OCI-LY1 (cell line): ENCODE data around the gene TGFBRAP1.

Source experiments
- H2AFZ ChIP-seq: fragments of 200-600 bp; sonication (generic), shearing (Covaris generic); 2 replicates; pipeline ENCODE4 v1.6.0; 2014; ENCODE audit warnings: antibody characterized with exemption, mild to moderate bottlenecking, low read length
- H3F3A ChIP-seq: fragments of 200-600 bp; sonication (generic), shearing (Covaris generic); 2 replicates; pipeline ENCODE4 v1.6.0; 2014; ENCODE audit warnings: mild to moderate bottlenecking, antibody characterized with exemption, low read length, moderate library complexity; ENCODE audit not compliant: insufficient read depth
- H3K27ac ChIP-seq: fragments of 200-600 bp; sonication (generic); 2 replicates; pipeline ENCODE4 v1.5.1; 2014; ENCODE audit warnings: low read length, mixed run types, mild to moderate bottlenecking, low read depth; ENCODE audit not compliant: poor library complexity, severe bottlenecking
- H3K27me3 ChIP-seq: fragments of 200-600 bp; sonication (generic); 2 replicates; pipeline ENCODE4 v1.6.0; 2014; ENCODE audit warnings: antibody characterized with exemption, mild to moderate bottlenecking, low read length, moderate library complexity; ENCODE audit not compliant: insufficient read depth
- H3K36me3 ChIP-seq: fragments of 200-600 bp; sonication (generic); 2 replicates; pipeline ENCODE4 v1.6.1; 2014; ENCODE audit warnings: mild to moderate bottlenecking, antibody characterized with exemption, low read length, moderate library complexity, mixed read lengths; ENCODE audit not compliant: insufficient read depth
- H3K4me1 ChIP-seq: fragments of 200-600 bp; sonication (generic); 2 replicates; pipeline ENCODE4 v1.5.1; 2014; ENCODE audit warnings: mild to moderate bottlenecking, low read length, moderate library complexity; ENCODE audit not compliant: insufficient read depth, severe bottlenecking
- H3K4me2 ChIP-seq: fragments of 200-600 bp; sonication (generic), shearing (Covaris generic); 2 replicates; pipeline ENCODE4 v1.6.1; 2014; ENCODE audit warnings: low read length
- H3K4me3 ChIP-seq: fragments of 200-600 bp; sonication (generic); 2 replicates; pipeline ENCODE4 v1.5.1; 2014; ENCODE audit warnings: low read length, low read depth, mild to moderate bottlenecking, mixed read lengths; ENCODE audit not compliant: poor library complexity, severe bottlenecking
- H3K79me2 ChIP-seq: fragments of 200-600 bp; shearing (Covaris generic); 2 replicates; pipeline ENCODE4 v1.6.1; 2016; ENCODE audit warnings: mixed run types, low read length, mixed read lengths; ENCODE audit not compliant: insufficient read depth
- H3K9ac ChIP-seq: fragments of 200-600 bp; sonication (generic), shearing (Covaris generic); 2 replicates; pipeline ENCODE4 v1.6.1; 2014; ENCODE audit warnings: mild to moderate bottlenecking, low read length, mixed read lengths
- H3K9me2 ChIP-seq: fragments of 200-600 bp; sonication (generic), shearing (Covaris generic); 2 replicates; pipeline ENCODE4 v1.6.1; 2014; ENCODE audit warnings: low read depth, mild to moderate bottlenecking, low read length, mixed read lengths
- H3K9me3 ChIP-seq: fragments of 200-600 bp; shearing (Covaris generic); 2 replicates; pipeline ENCODE4 v1.6.1; 2014; ENCODE audit warnings: low read length, mixed read lengths
- H4K20me1 ChIP-seq: fragments of 200-600 bp; sonication (generic), shearing (Covaris generic); 2 replicates; pipeline ENCODE4 v1.6.0; 2016; ENCODE audit warnings: mild to moderate bottlenecking, low read length; ENCODE audit not compliant: insufficient read depth
- EZH2 ChIP-seq: fragments of 200-600 bp; sonication (generic), shearing (Covaris generic); IDR thresholded peaks from 2 replicates; pipeline ENCODE4 v1.8.0; 2017; ENCODE audit warnings: borderline replicate concordance, mixed run types, mild to moderate bottlenecking, antibody characterized with exemption, low read length, moderate library complexity, mixed read lengths
- TF ChIP-seq, protein P1 (sequence below): fragments of 200-600 bp; sonication (generic), shearing (Covaris generic); IDR thresholded peaks from 2 replicates; pipeline ENCODE4 v1.5.1; 2017; ENCODE audit warnings: mild to moderate bottlenecking, antibody characterized with exemption, low read length, moderate library complexity, mixed read lengths

Gene TGFBRAP1

DNA sequence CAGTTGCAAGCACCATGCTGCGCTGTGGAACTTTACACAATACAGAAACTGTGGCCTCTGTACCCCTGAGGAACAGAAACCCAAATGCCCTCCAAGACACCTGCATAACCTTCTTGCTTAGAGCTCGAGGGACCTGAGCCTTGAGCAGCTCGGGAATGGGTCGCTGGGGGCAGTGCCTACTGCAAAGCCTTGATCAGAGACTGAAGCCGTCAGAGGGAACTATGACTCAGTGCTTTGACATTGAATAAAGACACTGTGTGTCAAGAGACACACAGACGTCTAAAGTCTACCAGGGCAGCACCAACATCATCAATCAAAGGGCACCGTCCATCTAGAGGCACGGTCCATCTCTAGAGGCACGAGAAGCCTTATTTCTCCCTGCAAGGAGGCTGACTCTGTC is 57.4 kb downstream of the TGFBRAP1 start:
- Histone ChIP-seq H2AFZ (no peak overlapping the region), H3K9me3 (no peaks in the 10 kb centered on the region), H3K36me3 (peaks cover 97% of the 10 kb centered on the region), H3K27ac (no peak overlapping the region), H3K79me2 (no peaks in the 10 kb centered on the region), H3K4me3 (no peak overlapping the region), H3K4me1 (no peaks in the 10 kb centered on the region), H4K20me1 (no peaks in the 10 kb centered on the region), H3K9ac (no peak overlapping the region), H3K9me2 (no peaks in the 10 kb centered on the region), H3K27me3 (no peaks in the 10 kb centered on the region), H3F3A (no peaks in the 10 kb centered on the region), H3K4me2 (no peak overlapping the region)
- TF ChIP-seq, protein P1, sequence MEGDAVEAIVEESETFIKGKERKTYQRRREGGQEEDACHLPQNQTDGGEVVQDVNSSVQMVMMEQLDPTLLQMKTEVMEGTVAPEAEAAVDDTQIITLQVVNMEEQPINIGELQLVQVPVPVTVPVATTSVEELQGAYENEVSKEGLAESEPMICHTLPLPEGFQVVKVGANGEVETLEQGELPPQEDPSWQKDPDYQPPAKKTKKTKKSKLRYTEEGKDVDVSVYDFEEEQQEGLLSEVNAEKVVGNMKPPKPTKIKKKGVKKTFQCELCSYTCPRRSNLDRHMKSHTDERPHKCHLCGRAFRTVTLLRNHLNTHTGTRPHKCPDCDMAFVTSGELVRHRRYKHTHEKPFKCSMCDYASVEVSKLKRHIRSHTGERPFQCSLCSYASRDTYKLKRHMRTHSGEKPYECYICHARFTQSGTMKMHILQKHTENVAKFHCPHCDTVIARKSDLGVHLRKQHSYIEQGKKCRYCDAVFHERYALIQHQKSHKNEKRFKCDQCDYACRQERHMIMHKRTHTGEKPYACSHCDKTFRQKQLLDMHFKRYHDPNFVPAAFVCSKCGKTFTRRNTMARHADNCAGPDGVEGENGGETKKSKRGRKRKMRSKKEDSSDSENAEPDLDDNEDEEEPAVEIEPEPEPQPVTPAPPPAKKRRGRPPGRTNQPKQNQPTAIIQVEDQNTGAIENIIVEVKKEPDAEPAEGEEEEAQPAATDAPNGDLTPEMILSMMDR, result no peak
- TF ChIP-seq EZH2, result no peak

DNA sequence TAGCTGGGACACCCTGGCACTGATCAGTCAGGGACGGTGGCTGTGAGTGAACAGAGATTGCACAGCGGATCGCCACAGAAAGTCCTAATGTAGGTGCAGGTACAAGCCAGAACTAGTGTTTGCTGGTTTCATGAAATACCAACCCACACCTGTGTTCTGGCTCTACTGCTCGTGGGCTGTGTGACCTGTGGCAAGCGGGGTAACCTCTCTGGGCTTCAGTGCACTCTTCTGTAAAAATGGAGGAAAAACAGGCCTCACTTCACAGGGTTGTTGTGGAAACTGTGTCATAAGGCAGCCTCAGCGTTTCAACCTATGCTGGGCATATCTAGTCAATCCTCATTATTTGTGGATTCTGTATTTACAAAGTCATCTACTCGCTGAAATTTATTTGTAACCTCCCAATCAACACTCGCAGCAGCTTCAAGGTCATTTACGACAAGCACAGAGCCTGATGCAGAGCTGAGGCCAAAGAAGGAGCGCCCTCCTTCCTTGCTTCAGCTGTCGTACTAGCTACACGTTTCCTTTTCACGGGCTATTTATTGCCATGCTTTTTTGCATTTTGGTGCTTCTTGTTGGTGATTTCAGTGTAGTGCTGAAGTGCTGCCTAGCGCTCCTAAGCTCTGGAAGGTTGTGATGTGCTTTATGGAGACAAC is 58.0 kb downstream of the TGFBRAP1 start:
- H3K4me1 ChIP-seq, result no peaks in the 10 kb centered on the region
- H3F3A ChIP-seq, result no peaks in the 10 kb centered on the region
- no peak overlapping the region for H3K9ac ChIP-seq
- no peaks in the 10 kb centered on the region for H3K79me2 ChIP-seq
- no peak for TF ChIP-seq EZH2
- TF ChIP-seq, protein P1, result no peak
- no peaks in the 10 kb centered on the region for H3K9me2 ChIP-seq
- no peak overlapping the region for H2AFZ ChIP-seq
- H4K20me1 ChIP-seq, result no peaks in the 10 kb centered on the region
- H3K36me3 ChIP-seq, result peaks cover 97% of the 10 kb centered on the region
- no peaks in the 10 kb centered on the region for H3K9me3 ChIP-seq
- no peak overlapping the region for H3K27ac ChIP-seq
- H3K27me3 ChIP-seq, result no peaks in the 10 kb centered on the region
- no peak overlapping the region for H3K4me2 ChIP-seq
- H3K4me3 ChIP-seq, result no peak overlapping the region

DNA sequence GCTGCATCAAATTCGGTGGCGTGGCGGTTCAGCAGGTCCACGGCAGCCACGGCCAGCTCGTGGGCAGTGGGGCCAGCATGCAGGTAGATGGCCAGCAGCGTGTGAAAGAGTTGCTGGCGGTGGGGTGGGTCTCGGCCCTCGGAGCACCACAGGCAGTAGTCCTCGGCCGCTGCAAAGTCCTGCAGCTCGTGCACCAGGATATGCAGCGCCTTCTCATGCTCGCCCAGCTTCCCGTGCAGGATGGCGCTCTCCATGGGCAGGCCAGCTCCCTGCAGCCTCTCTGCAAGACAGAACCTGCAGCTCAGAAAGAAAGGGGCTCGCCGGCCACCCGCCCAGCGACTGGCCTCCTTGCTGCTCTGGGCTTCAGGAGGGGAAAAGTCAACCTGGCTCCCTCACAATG is 60.1 kb downstream of the TGFBRAP1 start:
- peaks cover 90% of the 10 kb centered on the region for H3K36me3 ChIP-seq
- H2AFZ ChIP-seq, result no peak overlapping the region
- no peak overlapping the region for H3K4me3 ChIP-seq
- H3K27ac ChIP-seq, result no peak overlapping the region
- H3K27me3 ChIP-seq, result no peaks in the 10 kb centered on the region
- no peak for TF ChIP-seq EZH2
- TF ChIP-seq, protein P1, result no peak
- H4K20me1 ChIP-seq, result no peaks in the 10 kb centered on the region
- no peaks in the 10 kb centered on the region for H3K4me1 ChIP-seq
- no peak overlapping the region for H3K9ac ChIP-seq
- no peak overlapping the region for H3K4me2 ChIP-seq
- H3K9me2 ChIP-seq, result no peaks in the 10 kb centered on the region
- H3K9me3 ChIP-seq, result no peaks in the 10 kb centered on the region
- H3K79me2 ChIP-seq, result no peaks in the 10 kb centered on the region
- H3F3A ChIP-seq, result no peaks in the 10 kb centered on the region
